ENCODE data around the gene HS3ST2. TPM values are rescaled to one million over a fixed set of nuclear protein-coding genes. Genes with fewer than 3 reads are reported as not detected.

Gene HS3ST2
- total RNA-seq, 2 donors from 2014 or later, result 0.77 to 2.8 TPM

- Histone ChIP-seq H3K36me3 (no peaks in the 10 kb centered on the region), H3K27ac (no peak overlapping the region), H3K27me3 (replicated peaks; ENCODE audit: insufficient read depth) (no peaks in the 10 kb centered on the region), H3K4me3 (no peak overlapping the region), H3K4me1 (replicated peaks) (no peaks in the 10 kb centered on the region), H3K9me3 (no peaks in the 10 kb centered on the region)
- no peak for DNase-seq (ENCODE audit: low spot score)
- TF ChIP-seq POLR2AphosphoS5 (IDR thresholded peaks at IDR 0.05) (no peak), POLR2A (IDR thresholded peaks at IDR 0.05) (no peak)
- TF ChIP-seq, protein P1, sequence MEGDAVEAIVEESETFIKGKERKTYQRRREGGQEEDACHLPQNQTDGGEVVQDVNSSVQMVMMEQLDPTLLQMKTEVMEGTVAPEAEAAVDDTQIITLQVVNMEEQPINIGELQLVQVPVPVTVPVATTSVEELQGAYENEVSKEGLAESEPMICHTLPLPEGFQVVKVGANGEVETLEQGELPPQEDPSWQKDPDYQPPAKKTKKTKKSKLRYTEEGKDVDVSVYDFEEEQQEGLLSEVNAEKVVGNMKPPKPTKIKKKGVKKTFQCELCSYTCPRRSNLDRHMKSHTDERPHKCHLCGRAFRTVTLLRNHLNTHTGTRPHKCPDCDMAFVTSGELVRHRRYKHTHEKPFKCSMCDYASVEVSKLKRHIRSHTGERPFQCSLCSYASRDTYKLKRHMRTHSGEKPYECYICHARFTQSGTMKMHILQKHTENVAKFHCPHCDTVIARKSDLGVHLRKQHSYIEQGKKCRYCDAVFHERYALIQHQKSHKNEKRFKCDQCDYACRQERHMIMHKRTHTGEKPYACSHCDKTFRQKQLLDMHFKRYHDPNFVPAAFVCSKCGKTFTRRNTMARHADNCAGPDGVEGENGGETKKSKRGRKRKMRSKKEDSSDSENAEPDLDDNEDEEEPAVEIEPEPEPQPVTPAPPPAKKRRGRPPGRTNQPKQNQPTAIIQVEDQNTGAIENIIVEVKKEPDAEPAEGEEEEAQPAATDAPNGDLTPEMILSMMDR (IDR thresholded peaks at IDR 0.05), result no peak
- 69% methylated on average over 9 of the region's 9 CpGs for WGBS
- intact Hi-C loops (cut with DNase I), result no loop called here
Measured at GRCh38 chr16:22789281-22789945, 24.5 kb upstream of the HS3ST2 start.

DNA sequence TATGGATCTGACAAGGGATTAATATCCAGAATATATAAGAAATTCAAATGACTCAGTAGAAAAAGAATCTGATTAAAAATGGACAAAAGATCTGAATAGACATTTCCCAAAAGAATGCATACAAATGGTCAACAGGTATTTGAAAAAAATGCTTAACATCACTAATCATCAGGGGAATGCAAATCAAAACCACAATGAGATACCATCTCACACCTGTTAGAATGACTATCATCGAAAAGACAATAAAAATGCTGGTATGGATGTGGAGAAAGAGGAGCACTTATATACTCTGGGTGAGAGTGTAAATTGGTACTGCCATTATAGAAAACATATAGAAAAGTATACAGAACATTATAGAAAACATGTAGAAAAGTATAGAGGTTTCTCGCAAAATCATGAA lies 16.4 kb upstream of the HS3ST2 start:
- WGBS, result 87% methylated on average over 2 of the region's 2 CpGs
- no peak for DNase-seq (ENCODE audit: low spot score)
- Histone ChIP-seq H3K4me1 (replicated peaks) (no peaks in the 10 kb centered on the region), H3K27ac (no peak overlapping the region), H3K27me3 (replicated peaks; ENCODE audit: insufficient read depth) (no peaks in the 10 kb centered on the region), H3K36me3 (no peaks in the 10 kb centered on the region), H3K9me3 (no peaks in the 10 kb centered on the region), H3K4me3 (no peak overlapping the region)
- TF ChIP-seq POLR2AphosphoS5 (IDR thresholded peaks at IDR 0.05), result no peak
- TF ChIP-seq POLR2A (IDR thresholded peaks at IDR 0.05), result no peak
- TF ChIP-seq, protein P1 (IDR thresholded peaks at IDR 0.05), result no peak
- intact Hi-C loops (cut with DNase I), result no loop called here

DNA sequence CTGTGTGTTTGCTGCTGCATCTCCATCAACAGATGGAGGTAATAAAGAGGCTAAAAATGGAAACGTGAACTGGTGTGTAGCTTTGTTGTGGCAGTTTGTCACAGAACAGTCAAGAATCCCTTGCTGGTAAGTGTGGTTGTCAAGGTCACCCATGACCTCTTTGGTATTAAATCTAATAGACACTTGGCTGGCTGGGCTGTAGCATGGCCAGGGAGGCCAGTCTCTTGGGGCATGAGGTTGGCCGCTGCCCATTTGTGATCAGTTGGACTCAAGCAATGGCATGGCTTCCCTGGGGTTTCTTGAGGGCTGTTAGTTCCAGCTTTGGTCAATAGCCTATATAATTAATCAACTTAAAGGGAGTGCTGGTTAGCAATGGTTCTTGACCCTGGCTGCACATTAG lies 14.8 kb upstream of the HS3ST2 start:
- no peaks in the 10 kb centered on the region for H3K36me3 ChIP-seq
- no peaks in the 10 kb centered on the region for H3K27me3 ChIP-seq (replicated peaks; ENCODE audit: insufficient read depth)
- intact Hi-C loops (cut with DNase I), result no loop called here
- no peak overlapping the region for H3K4me3 ChIP-seq
- DNase-seq (ENCODE audit: low spot score), result no peak
- no peaks in the 10 kb centered on the region for H3K4me1 ChIP-seq (replicated peaks)
- H3K27ac ChIP-seq, result no peak overlapping the region
- no peak for TF ChIP-seq POLR2AphosphoS5 (IDR thresholded peaks at IDR 0.05)
- TF ChIP-seq, protein P1 (IDR thresholded peaks at IDR 0.05), result no peak
- WGBS, result 61% methylated on average over 2 of the region's 2 CpGs
- no peaks in the 10 kb centered on the region for H3K9me3 ChIP-seq

- DNase-seq (ENCODE audit: low spot score), result no peak
- WGBS, result 86% methylated on average over 5 of the region's 5 CpGs
- no peak overlapping the region for H3K4me3 ChIP-seq
- H3K9me3 ChIP-seq, result no peaks in the 10 kb centered on the region
- no peaks in the 10 kb centered on the region for H3K27me3 ChIP-seq (replicated peaks; ENCODE audit: insufficient read depth)
- intact Hi-C loops (cut with DNase I), result no loop called here
- H3K4me1 ChIP-seq (replicated peaks), result no peaks in the 10 kb centered on the region
- TF ChIP-seq POLR2A (IDR thresholded peaks at IDR 0.05) (no peak), POLR2AphosphoS5 (IDR thresholded peaks at IDR 0.05) (no peak)
- H3K27ac ChIP-seq, result no peak overlapping the region
- H3K36me3 ChIP-seq, result no peaks in the 10 kb centered on the region
Measured at GRCh38 chr16:22804893-22805292, 9.1 kb upstream of the HS3ST2 start.

DNA sequence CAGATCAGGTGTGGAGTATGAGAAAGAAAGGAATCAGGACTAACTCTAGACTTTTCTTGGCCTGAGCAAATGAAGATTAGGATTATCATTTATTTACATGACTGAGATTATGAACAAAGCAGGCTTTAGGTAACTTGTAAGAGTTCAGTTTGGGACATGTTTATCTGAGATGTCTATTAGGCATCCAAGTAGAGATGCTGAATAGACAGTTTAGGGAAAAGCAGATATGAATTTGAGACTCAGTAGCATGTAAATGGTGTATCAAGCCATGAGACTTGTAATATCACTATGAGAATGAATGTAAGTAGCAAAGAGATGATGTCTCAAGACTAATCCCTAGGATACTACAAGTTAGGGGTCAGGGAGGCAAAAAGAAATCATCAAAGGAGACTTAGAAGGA lies 8.6 kb upstream of the HS3ST2 start:
- no peaks in the 10 kb centered on the region for H3K36me3 ChIP-seq
- intact Hi-C loops (cut with DNase I), result no loop called here

More for the DNA sequence above, 8.6 kb upstream of the HS3ST2 start:
- no peak overlapping the region for H3K4me3 ChIP-seq
- TF ChIP-seq, protein P1 (IDR thresholded peaks at IDR 0.05), result no peak
- no peak for TF ChIP-seq POLR2A (IDR thresholded peaks at IDR 0.05)
- TF ChIP-seq POLR2AphosphoS5 (IDR thresholded peaks at IDR 0.05), result no peak
- no peaks in the 10 kb centered on the region for H3K27me3 ChIP-seq (replicated peaks; ENCODE audit: insufficient read depth)
- no peak for DNase-seq (ENCODE audit: low spot score)
- no peak overlapping the region for H3K27ac ChIP-seq
- no peaks in the 10 kb centered on the region for H3K9me3 ChIP-seq
- H3K4me1 ChIP-seq (replicated peaks), result no peaks in the 10 kb centered on the region
